SK-N-SH treated with all-trans-retinoic acid at 6 μM for 48 hours (cell line): ENCODE measurements around the gene BCAR1.
"Not testable (repeated sequence)": the region's sequence is repeated elsewhere in the genome, so short reads cannot be mapped to it uniquely, and the experiment has no call there.

Experiments
- CREB5 ChIP-seq: fragments of 250-450 bp; sonication (Bioruptor Pico); IDR thresholded peaks from 2 replicates; pipeline ENCODE4 v1.5.1; 2020; ENCODE audit warnings: low read depth, mild to moderate bottlenecking, moderate library complexity
- ESRRG ChIP-seq: fragments of 250-450 bp; sonication (Bioruptor Pico); IDR thresholded peaks from 2 replicates; pipeline ENCODE4 v1.6.1; 2021; ENCODE audit warnings: mild to moderate bottlenecking
- RARB ChIP-seq: fragments of 250-450 bp; sonication (Bioruptor Pico); IDR thresholded peaks from 2 replicates; pipeline ENCODE4 v1.8.0; 2021; ENCODE audit warnings: mild to moderate bottlenecking, moderate library complexity
- ZFP30 ChIP-seq: fragments of 450-650 bp; formaldehyde crosslinking; IDR thresholded peaks from 2 replicates; pipeline ENCODE4 v1.5.0; 2022; ENCODE audit warnings: mild to moderate bottlenecking, moderate library complexity

- not testable (repeated sequence) for TF ChIP-seq CREB5 (CRISPR knock-in tag); RARB (CRISPR knock-in tag); ESRRG; ZFP30 (CRISPR knock-in tag)
Measured at GRCh38 chr16:75223129-75223528, 28.3 kb downstream of the BCAR1 start.
